ENCODE results near the gene RNF44. TPM values are rescaled to one million over a fixed set of nuclear protein-coding genes. Genes with fewer than 3 reads are reported as not detected.

The RNF44 gene
- total RNA-seq (2022; extraction: Qiagen RNA extraction; ENCODE audit: low read depth), result 24.3 to 36.3 TPM (median 34.6 TPM) in 5 replicates

GRCh38 chr5:176536902-176537553 lies at the start of gene RNF44:
TSS of gene RNF44 (minus strand) at chr5:176537402. CDS start at chr5:176532472, 4,930 bp downstream.

GRCh38 chr5:176548967-176549444 lies 11.8 kb upstream of the RNF44 start, which contains the start of gene CDHR2:
TSS of gene CDHR2 (plus strand) at chr5:176549342. CDS start at chr5:176565353, 16,011 bp downstream.

Other genes starting within 250 kb of the RNF44 start
- gene KIAA1191, start 175.6 kb downstream of the RNF44 start, total RNA-seq (2022; extraction: Qiagen RNA extraction; ENCODE audit: low read depth), result 64.0 to 83.7 TPM (median 79.6 TPM) in 5 replicates
- gene ARL10, start 171.9 kb downstream of the RNF44 start, total RNA-seq (2022; extraction: Qiagen RNA extraction; ENCODE audit: low read depth), result 0.28 to 1.4 TPM (median 0.73 TPM) in 5 replicates
- gene NOP16, start 148.8 kb downstream of the RNF44 start, total RNA-seq (2022; extraction: Qiagen RNA extraction; ENCODE audit: low read depth), result 115 to 140 TPM (median 125 TPM) in 5 replicates
- 248 to 281 TPM (median 257 TPM) in 5 replicates for gene HIGD2A, start 148.7 kb downstream of the RNF44 start, total RNA-seq (2022; extraction: Qiagen RNA extraction; ENCODE audit: low read depth)
- gene CLTB, start 120.9 kb downstream of the RNF44 start, total RNA-seq (2022; extraction: Qiagen RNA extraction; ENCODE audit: low read depth), result 90.6 to 145 TPM (median 134 TPM) in 5 replicates
- 45.9 to 49.2 TPM (median 47.7 TPM) in 5 replicates for gene FAF2, start 89.0 kb downstream of the RNF44 start, total RNA-seq (2022; extraction: Qiagen RNA extraction; ENCODE audit: low read depth)
- gene CDHR2, start 11.9 kb upstream of the RNF44 start, total RNA-seq (2022; extraction: Qiagen RNA extraction; ENCODE audit: low read depth), result 0.06 to 0.33 TPM (median 0.14 TPM) in 4 of 5 replicates, not detected in the other
- gene GPRIN1, start 72.8 kb upstream of the RNF44 start, total RNA-seq (2022; extraction: Qiagen RNA extraction; ENCODE audit: low read depth), result 6.9 to 9.5 TPM (median 8.6 TPM) in 5 replicates
- 0.74 to 1.3 TPM (median 0.96 TPM) in 5 replicates for gene SNCB, start 93.1 kb upstream of the RNF44 start, total RNA-seq (2022; extraction: Qiagen RNA extraction; ENCODE audit: low read depth)
- gene EIF4E1B, start 93.3 kb upstream of the RNF44 start, total RNA-seq (2022; extraction: Qiagen RNA extraction; ENCODE audit: low read depth), result not detected in 5 replicates
- gene TSPAN17, start 110.1 kb upstream of the RNF44 start, total RNA-seq (2022; extraction: Qiagen RNA extraction; ENCODE audit: low read depth), result 54.6 to 69.3 TPM (median 65.3 TPM) in 5 replicates

Measured in A549 treated with GW870086 at 1 μM for 4 hours (cell line).